Measurements from ENCODE around the gene FGF10.

Gene FGF10

DNA sequence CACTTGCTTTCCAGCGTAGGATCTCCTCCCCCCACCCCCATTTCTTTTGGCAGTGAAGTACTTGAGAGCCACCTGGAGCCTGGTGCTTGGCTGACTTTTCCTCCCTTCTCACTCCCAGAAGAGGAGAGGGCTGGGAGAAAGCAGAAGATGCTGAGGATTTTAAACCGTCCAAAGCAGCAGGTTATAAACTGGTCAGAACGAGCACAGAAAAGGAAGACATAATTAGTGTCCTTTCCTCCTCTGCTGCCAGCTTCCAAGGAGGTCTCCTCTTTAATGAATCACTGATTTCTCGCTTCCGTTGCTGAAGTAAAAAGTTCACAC, 563 bp upstream of the FGF10 start:
- TF ChIP-seq, protein P1, sequence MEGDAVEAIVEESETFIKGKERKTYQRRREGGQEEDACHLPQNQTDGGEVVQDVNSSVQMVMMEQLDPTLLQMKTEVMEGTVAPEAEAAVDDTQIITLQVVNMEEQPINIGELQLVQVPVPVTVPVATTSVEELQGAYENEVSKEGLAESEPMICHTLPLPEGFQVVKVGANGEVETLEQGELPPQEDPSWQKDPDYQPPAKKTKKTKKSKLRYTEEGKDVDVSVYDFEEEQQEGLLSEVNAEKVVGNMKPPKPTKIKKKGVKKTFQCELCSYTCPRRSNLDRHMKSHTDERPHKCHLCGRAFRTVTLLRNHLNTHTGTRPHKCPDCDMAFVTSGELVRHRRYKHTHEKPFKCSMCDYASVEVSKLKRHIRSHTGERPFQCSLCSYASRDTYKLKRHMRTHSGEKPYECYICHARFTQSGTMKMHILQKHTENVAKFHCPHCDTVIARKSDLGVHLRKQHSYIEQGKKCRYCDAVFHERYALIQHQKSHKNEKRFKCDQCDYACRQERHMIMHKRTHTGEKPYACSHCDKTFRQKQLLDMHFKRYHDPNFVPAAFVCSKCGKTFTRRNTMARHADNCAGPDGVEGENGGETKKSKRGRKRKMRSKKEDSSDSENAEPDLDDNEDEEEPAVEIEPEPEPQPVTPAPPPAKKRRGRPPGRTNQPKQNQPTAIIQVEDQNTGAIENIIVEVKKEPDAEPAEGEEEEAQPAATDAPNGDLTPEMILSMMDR (IDR thresholded peaks at IDR 0.05) = no peak

DNA sequence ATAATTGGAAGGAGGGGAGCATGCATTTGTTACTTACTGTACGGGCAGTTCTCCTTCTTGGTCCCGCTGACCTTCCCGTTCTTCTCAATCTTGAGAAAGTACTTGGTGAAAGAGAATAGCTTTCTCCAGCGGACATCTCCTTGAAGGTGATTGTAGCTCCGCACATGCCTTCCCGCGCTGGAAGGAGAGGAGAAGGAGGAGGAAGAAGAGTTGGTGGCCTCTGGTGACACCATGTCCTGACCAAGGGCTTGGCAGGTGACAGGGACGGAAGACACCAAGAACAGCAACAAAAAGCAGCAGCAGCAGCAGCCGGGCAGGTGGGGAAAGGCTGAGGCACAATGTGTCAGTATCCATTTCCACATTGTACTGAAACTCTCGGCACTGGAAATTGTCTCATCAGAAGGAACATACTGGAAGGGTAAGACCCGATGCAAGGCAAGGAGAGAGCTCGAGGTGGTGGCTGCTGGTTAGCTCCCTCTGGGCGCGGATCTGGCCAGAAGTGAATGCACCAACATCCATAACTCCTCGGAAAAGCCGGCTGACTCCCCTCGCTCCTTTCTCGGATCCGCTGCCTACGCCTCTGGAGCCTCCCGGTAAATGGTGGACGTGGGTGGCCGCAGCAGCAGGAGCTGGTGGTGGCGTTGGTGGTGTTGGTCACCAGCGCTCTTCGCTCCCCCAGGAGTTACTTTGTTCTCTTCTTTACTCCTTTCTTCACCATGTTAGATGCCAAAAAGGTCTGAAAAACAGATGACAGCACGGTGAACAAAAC, 715 bp downstream of the FGF10 start:
- TF ChIP-seq, protein P1 (IDR thresholded peaks at IDR 0.05) = no peak

DNA sequence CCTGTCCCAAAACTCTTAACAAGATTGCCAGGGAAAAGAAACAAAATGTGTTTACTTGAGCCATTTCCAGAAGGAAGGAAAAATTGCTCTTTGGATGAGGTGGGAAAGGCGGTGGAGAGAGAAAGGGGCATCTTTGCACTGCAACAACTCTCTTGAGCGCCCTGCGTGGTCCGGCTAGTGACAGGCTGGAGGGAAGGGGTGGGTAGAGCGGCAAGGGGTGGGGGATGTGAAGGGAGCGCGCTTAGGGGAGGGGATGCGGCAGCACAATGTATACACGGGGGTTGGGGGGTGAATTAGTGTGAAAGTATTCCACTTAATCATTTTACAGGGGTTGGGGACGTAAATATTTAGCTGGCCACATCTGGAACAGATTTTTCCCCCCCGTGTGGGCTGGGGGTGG, 1.3 kb downstream of the FGF10 start:
- TF ChIP-seq, protein P1 (IDR thresholded peaks at IDR 0.05) = no peak

DNA sequence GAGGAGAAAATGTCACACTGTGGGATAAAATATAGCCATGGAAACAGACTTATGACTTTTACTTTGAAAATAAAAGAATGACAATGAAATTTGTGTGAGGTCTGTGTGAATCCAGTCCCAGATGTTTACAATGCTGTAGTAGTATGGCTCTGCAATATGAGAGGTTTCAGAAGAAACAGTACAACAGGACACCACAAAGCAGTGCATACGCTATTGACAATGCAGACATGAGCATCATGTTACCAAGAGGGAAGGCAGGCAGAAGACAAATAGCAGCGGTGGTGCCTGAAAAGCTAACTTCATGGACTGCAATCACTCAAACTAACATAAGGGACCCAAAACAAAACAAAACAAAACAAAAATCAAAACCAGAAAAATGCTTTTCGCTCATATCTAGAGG, 1.8 kb downstream of the FGF10 start:
- TF ChIP-seq, protein P1 (IDR thresholded peaks at IDR 0.05) = no peak

DNA sequence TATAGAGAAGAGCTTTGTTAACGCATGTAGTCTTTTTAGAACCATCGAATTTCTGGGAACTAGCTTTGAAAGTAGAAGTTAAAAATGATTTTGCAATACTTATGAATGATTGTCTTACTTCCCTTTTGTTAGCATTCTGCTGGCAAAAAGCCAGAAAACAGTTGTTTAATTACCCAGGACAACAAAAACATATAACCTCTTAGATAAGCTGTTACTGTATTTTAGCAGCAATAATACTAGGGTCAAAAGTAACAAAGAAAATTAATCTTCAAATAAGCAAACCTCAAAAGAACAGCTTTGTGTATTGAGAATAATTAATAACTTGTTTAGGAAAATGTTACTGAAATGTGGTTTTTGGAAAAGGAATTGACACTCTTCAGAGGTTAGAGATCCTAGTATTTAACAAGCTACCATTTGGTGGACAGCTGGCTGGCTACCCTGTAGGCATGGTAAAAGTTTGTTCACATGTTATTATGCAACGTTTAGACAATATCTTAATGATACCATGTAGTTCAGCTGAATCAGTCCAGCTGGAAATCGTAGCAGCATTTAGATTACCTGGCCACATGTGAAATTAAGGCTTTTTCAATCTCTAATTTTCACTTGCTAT, 3.8 kb downstream of the FGF10 start:
- TF ChIP-seq, protein P1 (IDR thresholded peaks at IDR 0.05) = no peak

DNA sequence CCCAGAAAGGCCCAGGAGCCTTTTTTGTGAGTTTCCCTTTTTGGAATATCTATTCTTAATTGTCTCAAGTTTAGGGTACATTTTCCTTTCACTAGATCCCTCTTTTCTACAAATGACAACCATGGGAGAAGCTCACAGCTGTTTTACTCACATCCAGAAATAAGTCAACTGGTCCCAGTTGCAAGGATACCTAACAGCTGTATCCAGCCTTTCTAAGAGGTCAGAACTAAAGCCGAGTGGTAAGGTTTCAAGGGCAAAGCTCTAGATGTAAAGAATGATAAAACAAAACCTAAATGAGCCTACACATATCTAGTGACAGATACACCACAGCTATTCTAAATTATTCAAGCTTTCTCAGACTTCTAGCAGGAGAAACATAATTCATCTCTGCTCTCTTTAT, 4.4 kb downstream of the FGF10 start:
- TF ChIP-seq, protein P1 (IDR thresholded peaks at IDR 0.05) = no peak

DNA sequence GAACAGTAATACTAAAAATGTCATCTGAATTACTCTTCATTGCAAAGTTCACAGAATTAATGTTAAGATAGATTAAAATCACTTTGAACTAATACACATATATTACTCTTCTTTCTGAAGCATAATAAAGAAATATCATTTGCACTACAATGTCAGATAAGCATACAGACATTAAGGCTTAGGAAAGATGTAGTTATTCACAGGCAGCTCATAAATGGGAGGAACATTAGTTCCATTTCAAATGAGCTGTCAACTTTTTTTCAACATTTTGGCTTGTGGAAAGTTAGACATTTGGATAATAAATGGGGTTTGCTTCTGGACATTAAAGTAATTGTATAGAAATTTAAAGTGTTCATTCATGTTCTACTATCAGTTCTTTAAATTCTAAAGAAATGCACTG, 6.3 kb downstream of the FGF10 start:
- TF ChIP-seq, protein P1 (IDR thresholded peaks at IDR 0.05) = no peak

Data from LNCAP (cell line).